ENCODE results near the gene MAN1C1.

DNA sequence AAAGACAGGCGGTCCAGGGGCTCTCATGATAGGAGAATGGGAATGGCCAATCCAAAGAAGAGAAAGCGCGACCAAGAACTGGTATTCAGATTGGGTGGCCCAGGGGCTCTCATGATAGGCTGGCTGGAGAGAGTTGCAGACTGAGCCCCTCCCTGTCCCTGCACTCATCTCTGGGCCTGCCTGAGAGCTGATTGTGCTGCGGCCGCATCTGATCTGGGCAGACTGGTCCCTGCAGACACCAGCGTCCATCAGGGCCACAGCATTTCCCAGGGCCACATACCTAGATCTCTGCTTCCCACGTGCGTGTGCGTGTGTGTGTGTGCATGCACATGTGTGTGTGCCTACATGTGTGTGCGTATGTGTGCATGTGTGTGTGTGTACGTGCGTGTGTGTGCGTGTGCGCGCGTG, 30.4 kb upstream of the MAN1C1 start:
- TF ChIP-seq TCF4 (CRISPR knock-in tag; IDR thresholded peaks at IDR 0.05; ENCODE audit: borderline replicate concordance) = no peak
- TF ChIP-seq ZFP30 (CRISPR knock-in tag; IDR thresholded peaks at IDR 0.05) = no peak
- no peak for TF ChIP-seq BACH2 (CRISPR knock-in tag; IDR thresholded peaks at IDR 0.05; ENCODE audit: borderline replicate concordance)
- no peak for TF ChIP-seq CSDC2 (CRISPR knock-in tag; IDR thresholded peaks at IDR 0.05)
- TF ChIP-seq, protein P1, sequence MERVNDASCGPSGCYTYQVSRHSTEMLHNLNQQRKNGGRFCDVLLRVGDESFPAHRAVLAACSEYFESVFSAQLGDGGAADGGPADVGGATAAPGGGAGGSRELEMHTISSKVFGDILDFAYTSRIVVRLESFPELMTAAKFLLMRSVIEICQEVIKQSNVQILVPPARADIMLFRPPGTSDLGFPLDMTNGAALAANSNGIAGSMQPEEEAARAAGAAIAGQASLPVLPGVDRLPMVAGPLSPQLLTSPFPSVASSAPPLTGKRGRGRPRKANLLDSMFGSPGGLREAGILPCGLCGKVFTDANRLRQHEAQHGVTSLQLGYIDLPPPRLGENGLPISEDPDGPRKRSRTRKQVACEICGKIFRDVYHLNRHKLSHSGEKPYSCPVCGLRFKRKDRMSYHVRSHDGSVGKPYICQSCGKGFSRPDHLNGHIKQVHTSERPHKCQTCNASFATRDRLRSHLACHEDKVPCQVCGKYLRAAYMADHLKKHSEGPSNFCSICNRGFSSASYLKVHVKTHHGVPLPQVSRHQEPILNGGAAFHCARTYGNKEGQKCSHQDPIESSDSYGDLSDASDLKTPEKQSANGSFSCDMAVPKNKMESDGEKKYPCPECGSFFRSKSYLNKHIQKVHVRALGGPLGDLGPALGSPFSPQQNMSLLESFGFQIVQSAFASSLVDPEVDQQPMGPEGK (CRISPR knock-in tag; IDR thresholded peaks at IDR 0.05; ENCODE audit: borderline replicate concordance) = no peak
- TF ChIP-seq ARNTL (CRISPR knock-in tag; IDR thresholded peaks at IDR 0.05; ENCODE audit: borderline replicate concordance, low read depth) = no peak
- TF ChIP-seq ZC3H10 (CRISPR knock-in tag; IDR thresholded peaks at IDR 0.05) = no peak
- no peak for TF ChIP-seq ZFP3 (CRISPR knock-in tag; IDR thresholded peaks at IDR 0.05)
- TF ChIP-seq RARB (CRISPR knock-in tag; IDR thresholded peaks at IDR 0.05) = no peak
- no peak for TF ChIP-seq SNAI2 (CRISPR knock-in tag; IDR thresholded peaks at IDR 0.05)

Measured in SK-N-SH treated with all-trans-retinoic acid at 6 μM for 48 hours (cell line).